Endothelial cell of umbilical vein (primary cell): ENCODE data around the gene POLR3G. TPM values are rescaled to one million over a fixed set of nuclear protein-coding genes. Genes with fewer than 3 reads are reported as not detected.

Experiments used
- BruUV-seq: library from RNA; stranded (reverse); fragments of 400-500 nt; replicated peaks from 2 replicates; lab custom pipeline; 2021; lab: Mats Ljungman, UMichigan
- CTCF ChIA-PET: fragments of 300-600, 350-600 bp; sonication (Branson Sonifier 250); formaldehyde crosslinking; loops from one replicate; lab custom pipeline; 2021; ENCODE audit warnings: antibody characterized with exemption, inconsistent platforms; lab: Charles Lee
- POLR2A ChIA-PET: fragments of 300-600, 350-600 bp; sonication (Branson Sonifier 250); formaldehyde crosslinking; loops from one replicate; lab custom pipeline; 2021; ENCODE audit warnings: antibody characterized with exemption, inconsistent platforms; lab: Charles Lee
- DNase-seq: peaks from one replicate; pipeline ENCODE4 v3.0.0-alpha.2; 2011; ENCODE audit warnings: low read depth, low spot score
- FAIRE-seq: peaks from 2 replicates; lab custom pipeline; 2011; peaks lifted over from hg19 to GRCh38; lab: Jason Lieb, UNC
- H2AFZ ChIP-seq: 2 replicates; pipeline ENCODE4 v1.6.0; 2012; ENCODE audit warnings: low read depth, low read length, control low read depth, inconsistent platforms
- H3K27ac ChIP-seq: 2 replicates; pipeline ENCODE4 v1.5.1; 2011; ENCODE audit warnings: low read depth, mild to moderate bottlenecking, control low read depth, low read length, moderate library complexity; ENCODE audit not compliant: insufficient read depth
- H3K27me3 ChIP-seq, 2 experiments: 2 replicates each; pipeline versions ENCODE4 v1.6.0 to v1.6.1; 2011; ENCODE audit warnings: low read length in 2 of 2, mixed read lengths in 1 of 2; ENCODE audit not compliant: control insufficient read depth in 2 of 2, insufficient read depth in 2 of 2
- H3K36me3 ChIP-seq, 2 experiments: 2 replicates in 1 of 2; 3 replicates in 1 of 2; pipeline ENCODE4 v1.5.1; 2011; ENCODE audit warnings: low read length in 2 of 2, mild to moderate bottlenecking in 1 of 2, moderate library complexity in 1 of 2; ENCODE audit not compliant: control insufficient read depth in 2 of 2, insufficient read depth in 2 of 2; ENCODE audit errors: extremely low read depth in 1 of 2
- H3K4me1 ChIP-seq: 3 replicates; pipeline ENCODE4 v1.5.1; 2011; ENCODE audit warnings: mild to moderate bottlenecking, low read length; ENCODE audit not compliant: control insufficient read depth, insufficient read depth; ENCODE audit errors: extremely low read depth
- H3K4me2 ChIP-seq: 2 replicates; pipeline ENCODE4 v1.6.1; 2011; ENCODE audit warnings: low read length, control low read depth, mixed read lengths; ENCODE audit not compliant: insufficient read depth
- H3K4me3 ChIP-seq, 3 experiments: fragments of 200-600 bp in 1 of 3; sonication (generic), shearing (Covaris generic) in 1 of 3; replicated peaks in 1 of 3; 2 replicates each; pipeline ENCODE4 v1.5.1; 2011 to 2016; ENCODE audit warnings: control low read depth in 3 of 3, low read length in 3 of 3, mild to moderate bottlenecking in 2 of 3, inconsistent platforms in 1 of 3, low read depth in 1 of 3, moderate library complexity in 1 of 3; ENCODE audit not compliant: insufficient read depth in 1 of 3
- H3K79me2 ChIP-seq: 2 replicates; pipeline ENCODE4 v1.6.0; 2012; ENCODE audit warnings: low read length, inconsistent platforms; ENCODE audit not compliant: control insufficient read depth, insufficient read depth
- H3K9ac ChIP-seq: replicated peaks from 2 replicates; pipeline ENCODE3; 2011; ENCODE audit warnings: low read length, control low read depth; ENCODE audit not compliant: insufficient read depth; ENCODE audit errors: extremely low read depth
- H3K9me1 ChIP-seq: replicated peaks from 3 replicates; pipeline ENCODE4 v1.6.0; 2011; ENCODE audit warnings: mild to moderate bottlenecking, low read length; ENCODE audit not compliant: control insufficient read depth, insufficient read depth; ENCODE audit errors: extremely low read depth
- H3K9me3 ChIP-seq: replicated peaks from 2 replicates; pipeline ENCODE4 v1.5.1; 2012; ENCODE audit warnings: low read length, inconsistent platforms; ENCODE audit not compliant: control insufficient read depth, insufficient read depth
- H4K20me1 ChIP-seq: replicated peaks from 2 replicates; pipeline ENCODE3; 2011; ENCODE audit warnings: mild to moderate bottlenecking, low read length; ENCODE audit not compliant: control insufficient read depth, insufficient read depth; ENCODE audit errors: extremely low read depth
- CTCF ChIP-seq, 2 donors: IDR thresholded peaks; 1 replicate in 1 of 2; 2 replicates in 1 of 2; pipeline ENCODE4 v1.5.1; 2011; ENCODE audit warnings: low read length in 2 of 2, mild to moderate bottlenecking in 2 of 2, moderate library complexity in 2 of 2, control low read depth in 1 of 2, inconsistent platforms in 1 of 2, low read depth in 1 of 2; ENCODE audit not compliant: insufficient read depth in 1 of 2; ENCODE audit errors: extremely low read depth in 1 of 2
- EZH2 ChIP-seq: IDR thresholded peaks from 2 replicates; pipeline ENCODE4 v1.6.1; 2012; ENCODE audit warnings: borderline replicate concordance, low read depth, mild to moderate bottlenecking, moderate library complexity, low read length, inconsistent platforms; ENCODE audit not compliant: severe bottlenecking
- FOS ChIP-seq: IDR thresholded peaks from 2 replicates; pipeline ENCODE4 v1.6.1; 2011; ENCODE audit warnings: mild to moderate bottlenecking, low read length, moderate library complexity, borderline replicate concordance; ENCODE audit not compliant: insufficient read depth
- GATA2 ChIP-seq: IDR thresholded peaks from 2 replicates; pipeline ENCODE4 v1.7.0; 2011; ENCODE audit warnings: low read depth, mild to moderate bottlenecking, moderate library complexity, mixed read lengths, low read length; ENCODE audit not compliant: insufficient read length, insufficient read depth
- JUN ChIP-seq: IDR thresholded peaks from 2 replicates; pipeline ENCODE4 v1.6.1; 2011; ENCODE audit warnings: borderline replicate concordance, low read depth; ENCODE audit not compliant: insufficient read length, insufficient read depth
- MAX ChIP-seq: IDR thresholded peaks from 2 replicates; pipeline ENCODE4 v1.6.1; 2011; ENCODE audit not compliant: insufficient read depth, insufficient read length
- MYC ChIP-seq: IDR thresholded peaks from one replicate; pipeline ENCODE4 v1.6.1; 2011; ENCODE audit warnings: mild to moderate bottlenecking, low read depth, low read length
- POLR2A ChIP-seq: IDR thresholded peaks from 2 replicates; pipeline ENCODE4 v1.6.1; 2012; ENCODE audit warnings: low read depth, mild to moderate bottlenecking, control low read depth, low read length
- POLR2AphosphoS5 ChIP-seq: IDR thresholded peaks from 2 replicates; pipeline ENCODE4 v1.6.1; 2012; ENCODE audit warnings: low read depth, mild to moderate bottlenecking, control low read depth, low read length, moderate library complexity; ENCODE audit not compliant: insufficient read depth
- dilution Hi-C: fragments of 300-500 bp; cut with MboI; formaldehyde crosslinking; loops from one replicate; pipeline ENCODE4 v1.15.0; 2019; ENCODE audit warnings: low sequenced_read_pairs; ENCODE audit not compliant: extremely low pct_ligation_motif_present
- intact Hi-C: fragments of 100-400 bp; cut with micrococcal nuclease; formaldehyde crosslinking; loops from one replicate; pipeline ENCODE4 v1.10.0; 2022
- polyA plus RNA-seq, 4 experiments: library from polyadenylated mRNA; depleted of rRNA in 3 of 4; stranded (reverse) in 3 of 4; unstranded in 1 of 4; fragments of >200 nt; gene quantifications; 2 replicates each; pipeline versions ENCODE4 v1.2.1 to v1.2.3, GENCODE V29; 2011 to 2012; ENCODE audit warnings: missing spikeins in 1 of 4
- total RNA-seq: library from RNA; stranded (reverse); gene quantifications from 2 replicates; pipeline ENCODE4 v1.2.3, GENCODE V29; 2021

The POLR3G gene
- total and polyA plus RNA-seq, 2 donors (not counting 3 experiments of a cell fraction or from before 2014, with no cell fraction given) = 15.0 to 15.7 TPM

- no TSS peak for BruUV-seq
- intact Hi-C loops (no loop called here), dilution Hi-C loops (no loop called here)
- Histone ChIP-seq H3K4me3 (no peak overlapping the region), H2AFZ (no peak overlapping the region), H3K9me1 (no peaks in the 10 kb centered on the region), H3K36me3 (no peaks in the 10 kb centered on the region), H3K9ac (no peak overlapping the region), H3K27me3 (peaks cover 8 to 18% of the 10 kb centered on the region in 2 experiments), H3K27ac (no peak overlapping the region), H3K4me2 (no peak overlapping the region), H4K20me1 (no peaks in the 10 kb centered on the region), H3K4me1 (no peaks in the 10 kb centered on the region), H3K79me2 (no peaks in the 10 kb centered on the region), H3K9me3 (no peaks in the 10 kb centered on the region)
- POLR2A ChIA-PET = no interaction called here
- DNase-seq = no peak
- no peak for TF ChIP-seq MYC
- no peak for TF ChIP-seq GATA2
- TF ChIP-seq JUN = no peak
- no peak for TF ChIP-seq EZH2
- TF ChIP-seq POLR2A = no peak
- TF ChIP-seq FOS = no peak
- no peak for TF ChIP-seq CTCF (IDR thresholded peaks at IDR 0.05; ENCODE audit: extremely low read depth in 1 of 2, insufficient read depth in 1 of 2, low read depth in 1 of 2, low read length in 2 of 2)
- TF ChIP-seq MAX = no peak
- TF ChIP-seq POLR2AphosphoS5 = no peak
- FAIRE-seq = no peak
- CTCF ChIA-PET = interaction anchor here (1.4 to 1.7 kb wide), 2 partner anchors 17 to 107 kb away, joined by 3 to 4 read pairs; no protein-coding TSS in a partner anchor
Measured at GRCh38 chr5:90547072-90547536, 72.4 kb downstream of the POLR3G start.
